ENCODE data around the gene TTC22. TPM values are rescaled to one million over a fixed set of nuclear protein-coding genes. Genes with fewer than 3 reads are reported as not detected.

The TTC22 gene
- total RNA-seq, 4 donors from 2014 or later = 0.93 to 7.3 (median 1.0) TPM; not detected in 1

DNA sequence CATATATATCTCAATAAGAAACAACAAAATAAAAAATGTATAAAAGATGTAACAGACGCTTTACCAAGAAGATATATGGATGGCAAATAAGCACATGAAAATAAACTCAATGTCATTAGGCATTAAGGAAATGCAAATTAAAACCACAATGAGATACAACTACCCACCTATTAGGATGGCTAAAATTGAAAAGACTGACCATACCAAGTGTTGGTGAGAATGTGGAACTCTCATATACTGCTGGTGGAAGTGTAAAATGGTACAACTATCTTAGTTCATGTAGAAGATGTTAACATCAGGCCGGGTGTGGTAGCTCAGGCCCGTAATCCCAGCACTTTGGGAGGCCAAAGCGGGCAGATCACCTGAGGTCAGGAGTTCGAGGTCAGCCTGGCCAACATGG is 42.3 kb upstream of the TTC22 start:
- no peaks in the 10 kb centered on the region for H3K9me3 ChIP-seq
- H3K27me3 ChIP-seq = no peaks in the 10 kb centered on the region
- H3K36me3 ChIP-seq = no peaks in the 10 kb centered on the region
- 86 to 94% methylated on average over 5 of the region's 5 CpGs for WGBS, 2 donors (ENCODE audit: low coverage in 1 of 2)
- no peak for ATAC-seq
- H3K27ac ChIP-seq = no peak overlapping the region
- no peaks in the 10 kb centered on the region for H3K4me1 ChIP-seq
- no peak overlapping the region for H3K4me3 ChIP-seq
- TF ChIP-seq, protein P1, sequence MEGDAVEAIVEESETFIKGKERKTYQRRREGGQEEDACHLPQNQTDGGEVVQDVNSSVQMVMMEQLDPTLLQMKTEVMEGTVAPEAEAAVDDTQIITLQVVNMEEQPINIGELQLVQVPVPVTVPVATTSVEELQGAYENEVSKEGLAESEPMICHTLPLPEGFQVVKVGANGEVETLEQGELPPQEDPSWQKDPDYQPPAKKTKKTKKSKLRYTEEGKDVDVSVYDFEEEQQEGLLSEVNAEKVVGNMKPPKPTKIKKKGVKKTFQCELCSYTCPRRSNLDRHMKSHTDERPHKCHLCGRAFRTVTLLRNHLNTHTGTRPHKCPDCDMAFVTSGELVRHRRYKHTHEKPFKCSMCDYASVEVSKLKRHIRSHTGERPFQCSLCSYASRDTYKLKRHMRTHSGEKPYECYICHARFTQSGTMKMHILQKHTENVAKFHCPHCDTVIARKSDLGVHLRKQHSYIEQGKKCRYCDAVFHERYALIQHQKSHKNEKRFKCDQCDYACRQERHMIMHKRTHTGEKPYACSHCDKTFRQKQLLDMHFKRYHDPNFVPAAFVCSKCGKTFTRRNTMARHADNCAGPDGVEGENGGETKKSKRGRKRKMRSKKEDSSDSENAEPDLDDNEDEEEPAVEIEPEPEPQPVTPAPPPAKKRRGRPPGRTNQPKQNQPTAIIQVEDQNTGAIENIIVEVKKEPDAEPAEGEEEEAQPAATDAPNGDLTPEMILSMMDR (IDR thresholded peaks at IDR 0.05) = no peak
- TF ChIP-seq EP300 (IDR thresholded peaks at IDR 0.05) = no peak
- no peak for TF ChIP-seq POLR2AphosphoS5 (IDR thresholded peaks at IDR 0.05)
- TF ChIP-seq POLR2A (IDR thresholded peaks at IDR 0.05) = no peak

- Histone ChIP-seq H3K36me3 (no peaks in the 10 kb centered on the region), H3K27me3 (no peaks in the 10 kb centered on the region), H3K4me3 (no peak overlapping the region), H3K9me3 (no peaks in the 10 kb centered on the region), H3K4me1 (no peaks in the 10 kb centered on the region), H3K27ac (no peak overlapping the region)
- no peak for ATAC-seq
- WGBS, 2 donors (ENCODE audit: low coverage in 1 of 2) = 0 to 63% methylated on average over 1 to 9 of the region's 9 CpGs
- TF ChIP-seq, protein P1 (IDR thresholded peaks at IDR 0.05) = no peak
- no peak for TF ChIP-seq POLR2A (IDR thresholded peaks at IDR 0.05)
- no peak for TF ChIP-seq EP300 (IDR thresholded peaks at IDR 0.05)
- TF ChIP-seq POLR2AphosphoS5 (IDR thresholded peaks at IDR 0.05) = no peak
Observed at GRCh38 chr1:54842963-54843362, 41.8 kb upstream of the TTC22 start.

- H3K27me3 ChIP-seq = no peaks in the 10 kb centered on the region
- H3K4me3 ChIP-seq = no peak overlapping the region
- H3K4me1 ChIP-seq = no peaks in the 10 kb centered on the region
- H3K27ac ChIP-seq = no peak overlapping the region
- WGBS, 2 donors (ENCODE audit: low coverage in 1 of 2) = 87 to 94% methylated on average over 3 to 7 of the region's 10 CpGs
- no peaks in the 10 kb centered on the region for H3K36me3 ChIP-seq
- H3K9me3 ChIP-seq = no peaks in the 10 kb centered on the region
- no peak for ATAC-seq
- no peak for TF ChIP-seq POLR2A (IDR thresholded peaks at IDR 0.05)
- TF ChIP-seq EP300 (IDR thresholded peaks at IDR 0.05) = no peak
- TF ChIP-seq, protein P1 (IDR thresholded peaks at IDR 0.05) = no peak
- TF ChIP-seq POLR2AphosphoS5 (IDR thresholded peaks at IDR 0.05) = no peak
Observed at GRCh38 chr1:54842206-54842915, 41.2 kb upstream of the TTC22 start.

DNA sequence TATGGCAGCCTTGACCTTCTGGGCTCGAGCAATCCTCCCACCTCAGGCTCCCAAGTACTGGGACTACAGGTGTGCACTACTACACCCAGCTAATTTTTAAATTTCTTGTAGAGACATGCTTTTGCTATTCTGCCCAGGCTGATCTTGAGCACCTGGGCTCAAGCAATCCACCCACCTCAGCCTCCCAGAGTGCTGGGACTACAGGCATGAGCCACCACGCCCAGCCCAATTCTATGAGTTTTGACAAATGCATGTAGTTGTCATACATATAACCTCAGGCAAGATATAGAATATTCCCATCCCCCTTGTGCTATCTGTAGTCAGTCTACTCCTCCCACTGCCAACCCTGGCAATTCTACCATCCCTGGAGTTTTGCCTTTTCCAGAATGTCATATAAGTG is 38.7 kb upstream of the TTC22 start:
- Histone ChIP-seq H3K27me3 (no peaks in the 10 kb centered on the region), H3K4me1 (no peaks in the 10 kb centered on the region), H3K9me3 (no peaks in the 10 kb centered on the region), H3K36me3 (no peaks in the 10 kb centered on the region), H3K4me3 (no peak overlapping the region), H3K27ac (no peak overlapping the region)
- TF ChIP-seq EP300 (IDR thresholded peaks at IDR 0.05) (no peak), POLR2AphosphoS5 (IDR thresholded peaks at IDR 0.05) (no peak), POLR2A (IDR thresholded peaks at IDR 0.05) (no peak)
- TF ChIP-seq, protein P1 (IDR thresholded peaks at IDR 0.05) = no peak
- no peak for ATAC-seq
- WGBS, 2 donors (ENCODE audit: low coverage in 1 of 2) = 49 to 70% methylated on average over 2 of the region's 2 CpGs

DNA sequence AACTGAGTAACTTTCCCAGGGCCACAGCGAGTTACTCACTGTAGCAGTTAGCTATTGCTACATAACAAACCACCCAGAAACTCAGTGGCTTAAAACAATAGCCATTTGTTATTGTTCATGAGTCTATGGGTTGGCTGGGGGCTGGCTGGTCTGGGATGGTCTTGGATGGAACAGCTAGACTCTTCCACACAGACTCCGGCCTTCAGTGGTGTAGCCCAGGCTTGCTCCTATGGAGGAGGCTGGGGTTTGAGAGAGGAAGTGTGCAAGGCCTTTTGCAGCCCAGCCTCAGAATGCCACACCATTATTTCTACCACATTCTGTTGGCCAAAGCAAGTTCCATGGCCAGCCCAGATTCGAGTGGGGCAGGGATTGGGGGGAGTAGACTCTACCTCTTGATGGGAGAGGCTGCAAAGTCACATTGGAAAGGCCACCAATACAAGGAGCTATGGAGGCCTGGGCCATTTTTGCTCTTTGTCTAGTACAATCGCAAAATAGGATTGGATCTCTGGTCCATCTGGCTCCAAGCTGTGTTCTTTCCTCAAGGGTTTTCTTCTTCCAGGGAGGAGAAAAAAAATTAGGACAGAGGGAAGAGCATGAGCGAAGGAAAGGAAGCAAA is 37.5 kb upstream of the TTC22 start:
- H3K36me3 ChIP-seq = no peaks in the 10 kb centered on the region
- H3K27me3 ChIP-seq = no peaks in the 10 kb centered on the region
- no peak overlapping the region for H3K27ac ChIP-seq
- ATAC-seq = no peak
- H3K9me3 ChIP-seq = no peaks in the 10 kb centered on the region
- H3K4me1 ChIP-seq = no peaks in the 10 kb centered on the region
- 85 to 100% methylated on average over 3 to 5 of the region's 5 CpGs for WGBS, 2 donors (ENCODE audit: low coverage in 1 of 2)
- TF ChIP-seq POLR2A (IDR thresholded peaks at IDR 0.05) = no peak
- no peak overlapping the region for H3K4me3 ChIP-seq
